ENCODE measurements around the gene HSPG2. TPM values are rescaled to one million over a fixed set of nuclear protein-coding genes. Genes with fewer than 3 reads are reported as not detected.
"Not testable (repeated sequence)": the region's sequence is repeated elsewhere in the genome, so short reads cannot be mapped to it uniquely, and the experiment has no call there.

HSPG2 gene
- total RNA-seq, 5 donors from 2014 or later (not counting 1 experiment from before 2014, with no cell fraction given): 4.4 to 9.3 (median 7.9) TPM

GRCh38 chr1:21921100-21921875 lies 15.8 kb downstream of the HSPG2 start:
- no peaks in the 10 kb centered on the region for H3K36me3 Mint-ChIP-seq
- no peaks in the 10 kb centered on the region for H3K27me3 Mint-ChIP-seq
- peaks cover 0 to 16% of the 10 kb centered on the region in 2 experiments for H3K27me3 ChIP-seq (replicated peaks in 1 of 2; ENCODE audit: control insufficient read depth in 2 of 2, extremely low read depth in 1 of 2, insufficient read depth in 2 of 2, low read length in 1 of 2)
- no peak for DNase-seq
- ChIA-PET CTCF (no interaction called here), POLR2A (no interaction called here)
- H3K4me1 ChIP-seq (ENCODE audit: control insufficient read depth in 1 of 2, extremely low read depth in 1 of 2, insufficient read depth in 2 of 2, low read length in 2 of 2): no peaks in the 10 kb centered on the region
- H3K4me3 ChIP-seq (ENCODE audit: control insufficient read depth in 1 of 2, extremely low read depth in 1 of 2, low read length in 1 of 2): no peak overlapping the region
- no peaks in the 10 kb centered on the region for H3K4me1 Mint-ChIP-seq
- no peaks in the 10 kb centered on the region for H3K9me3 ChIP-seq
- no peak overlapping the region for H3K27ac ChIP-seq (ENCODE audit: low read length)
- WGBS (ENCODE audit: insufficient coverage): 89% methylated on average over 4 of the region's 11 CpGs
- no peaks in the 10 kb centered on the region for H3K36me3 ChIP-seq (ENCODE audit: control insufficient read depth in 2 of 2, extremely low read depth in 1 of 2, insufficient read depth in 1 of 2, low read length in 1 of 2)
- no peaks in the 10 kb centered on the region for H3K9me3 Mint-ChIP-seq
- ATAC-seq (replicated peaks in 1 of 4): no peak
- no peak overlapping the region for H3K27ac Mint-ChIP-seq
- no peak overlapping the region for H3K4me3 Mint-ChIP-seq

- H3K27ac ChIP-seq (ENCODE audit: low read length): no peak overlapping the region
- DNase-seq: no peak
- no peaks in the 10 kb centered on the region for H3K9me3 Mint-ChIP-seq
- H3K36me3 ChIP-seq (ENCODE audit: control insufficient read depth in 2 of 2, extremely low read depth in 1 of 2, insufficient read depth in 1 of 2, low read length in 1 of 2): no peaks in the 10 kb centered on the region
- no peaks in the 10 kb centered on the region for H3K27me3 Mint-ChIP-seq
- no peaks in the 10 kb centered on the region for H3K9me3 ChIP-seq
- ChIA-PET CTCF (no interaction called here), POLR2A (no interaction called here)
- ATAC-seq (replicated peaks in 1 of 4): no peak
- H3K4me1 Mint-ChIP-seq: no peaks in the 10 kb centered on the region
- 60% methylated on average over 5 of the region's 7 CpGs for WGBS (ENCODE audit: insufficient coverage)
- H3K27me3 ChIP-seq (replicated peaks in 1 of 2; ENCODE audit: control insufficient read depth in 2 of 2, extremely low read depth in 1 of 2, insufficient read depth in 2 of 2, low read length in 1 of 2): peaks cover 0 to 9% of the 10 kb centered on the region in 2 experiments
- no peak overlapping the region for H3K4me3 Mint-ChIP-seq
- H3K4me3 ChIP-seq (ENCODE audit: control insufficient read depth in 1 of 2, extremely low read depth in 1 of 2, low read length in 1 of 2): no peak overlapping the region
- no peaks in the 10 kb centered on the region for H3K36me3 Mint-ChIP-seq
- H3K27ac Mint-ChIP-seq: no peak overlapping the region
- H3K4me1 ChIP-seq (ENCODE audit: control insufficient read depth in 1 of 2, extremely low read depth in 1 of 2, insufficient read depth in 2 of 2, low read length in 2 of 2): no peaks in the 10 kb centered on the region
These were observed 17.6 kb downstream of the HSPG2 start for GRCh38 chr1:21919520-21919919.

GRCh38 chr1:21917239-21917631 lies 19.9 kb downstream of the HSPG2 start:
- H3K36me3 Mint-ChIP-seq; DNase-seq; POLR2A ChIA-PET; ATAC-seq (replicated peaks in 1 of 4); CTCF ChIA-PET; H3K36me3 ChIP-seq (ENCODE audit: control insufficient read depth in 2 of 2, extremely low read depth in 1 of 2, insufficient read depth in 1 of 2, low read length in 1 of 2); H3K9me3 Mint-ChIP-seq; H3K27ac Mint-ChIP-seq; H3K4me3 Mint-ChIP-seq; H3K27ac ChIP-seq (ENCODE audit: low read length); H3K27me3 ChIP-seq (replicated peaks in 1 of 2; ENCODE audit: control insufficient read depth in 2 of 2, extremely low read depth in 1 of 2, insufficient read depth in 2 of 2, low read length in 1 of 2); H3K27me3 Mint-ChIP-seq; H3K4me3 ChIP-seq (ENCODE audit: control insufficient read depth in 1 of 2, extremely low read depth in 1 of 2, low read length in 1 of 2); H3K4me1 ChIP-seq (ENCODE audit: control insufficient read depth in 1 of 2, extremely low read depth in 1 of 2, insufficient read depth in 2 of 2, low read length in 2 of 2); H3K4me1 Mint-ChIP-seq; H3K9me3 ChIP-seq: not testable (repeated sequence)
- 78% methylated on average over 2 of the region's 6 CpGs for WGBS (ENCODE audit: insufficient coverage)

GRCh38 chr1:21916447-21917238 lies 20.5 kb downstream of the HSPG2 start:
- no peak overlapping the region for H3K4me3 Mint-ChIP-seq
- no peaks in the 10 kb centered on the region for H3K9me3 Mint-ChIP-seq
- Histone ChIP-seq H3K36me3 (ENCODE audit: control insufficient read depth in 2 of 2, extremely low read depth in 1 of 2, insufficient read depth in 1 of 2, low read length in 1 of 2) (no peaks in the 10 kb centered on the region), H3K27ac (ENCODE audit: low read length) (no peak overlapping the region), H3K9me3 (no peaks in the 10 kb centered on the region), H3K4me3 (ENCODE audit: control insufficient read depth in 1 of 2, extremely low read depth in 1 of 2, low read length in 1 of 2) (no peak overlapping the region), H3K4me1 (ENCODE audit: control insufficient read depth in 1 of 2, extremely low read depth in 1 of 2, insufficient read depth in 2 of 2, low read length in 2 of 2) (peaks cover 0 to 3% of the 10 kb centered on the region in 2 experiments), H3K27me3 (replicated peaks in 1 of 2; ENCODE audit: control insufficient read depth in 2 of 2, extremely low read depth in 1 of 2, insufficient read depth in 2 of 2, low read length in 1 of 2) (peaks cover 0 to 2% of the 10 kb centered on the region in 2 experiments)
- H3K4me1 Mint-ChIP-seq: peaks cover 0 to 2% (median 0%) of the 10 kb centered on the region in 3 donors
- WGBS (ENCODE audit: insufficient coverage): 95% methylated on average over 11 of the region's 20 CpGs
- ChIA-PET POLR2A (no interaction called here), CTCF (no interaction called here)
- no peak overlapping the region for H3K27ac Mint-ChIP-seq
- ATAC-seq (replicated peaks in 1 of 4): no peak
- H3K27me3 Mint-ChIP-seq: no peaks in the 10 kb centered on the region
- no peaks in the 10 kb centered on the region for H3K36me3 Mint-ChIP-seq
- DNase-seq: no peak

GRCh38 chr1:21914880-21915640 lies 22.1 kb downstream of the HSPG2 start:
- no peaks in the 10 kb centered on the region for H3K9me3 Mint-ChIP-seq
- peak overlapping the region in 1 of 2 donors; percentile 22 for H3K27ac Mint-ChIP-seq
- ATAC-seq (replicated peaks in 1 of 4): no peak
- no peak overlapping the region for H3K4me3 Mint-ChIP-seq
- no peaks in the 10 kb centered on the region for H3K9me3 ChIP-seq
- CTCF ChIA-PET: interaction anchor here in 1 of 2 donors (0.6 kb wide), 1 partner anchor 391 kb away, joined by 3 read pairs; no protein-coding TSS in a partner anchor
- peaks cover 0 to 5% of the 10 kb centered on the region in 2 experiments for H3K27me3 ChIP-seq (replicated peaks in 1 of 2; ENCODE audit: control insufficient read depth in 2 of 2, extremely low read depth in 1 of 2, insufficient read depth in 2 of 2, low read length in 1 of 2)
- peaks cover 3 to 4% (median 3%) of the 10 kb centered on the region in 3 donors for H3K4me1 Mint-ChIP-seq
- WGBS (ENCODE audit: insufficient coverage): 88% methylated on average over 8 of the region's 21 CpGs
- H3K27me3 Mint-ChIP-seq: no peaks in the 10 kb centered on the region
- DNase-seq: no peak
- no peak overlapping the region for H3K4me3 ChIP-seq (ENCODE audit: control insufficient read depth in 1 of 2, extremely low read depth in 1 of 2, low read length in 1 of 2)
- POLR2A ChIA-PET: interaction anchor here in 1 of 2 donors (0.5 kb wide), 1 partner anchor 103 kb away, joined by 3 read pairs; no protein-coding TSS in a partner anchor
- H3K36me3 ChIP-seq (ENCODE audit: control insufficient read depth in 2 of 2, extremely low read depth in 1 of 2, insufficient read depth in 1 of 2, low read length in 1 of 2): no peaks in the 10 kb centered on the region
- H3K4me1 ChIP-seq (ENCODE audit: control insufficient read depth in 1 of 2, extremely low read depth in 1 of 2, insufficient read depth in 2 of 2, low read length in 2 of 2): peaks cover 0 to 6% of the 10 kb centered on the region in 2 experiments
- H3K36me3 Mint-ChIP-seq: no peaks in the 10 kb centered on the region
- H3K27ac ChIP-seq (ENCODE audit: low read length): peak overlapping the region; percentile 59

GRCh38 chr1:21914450-21914849 lies 22.7 kb downstream of the HSPG2 start:
- Histone ChIP-seq H3K9me3 (no peaks in the 10 kb centered on the region), H3K36me3 (ENCODE audit: control insufficient read depth in 2 of 2, extremely low read depth in 1 of 2, insufficient read depth in 1 of 2, low read length in 1 of 2) (no peaks in the 10 kb centered on the region), H3K27me3 (replicated peaks in 1 of 2; ENCODE audit: control insufficient read depth in 2 of 2, extremely low read depth in 1 of 2, insufficient read depth in 2 of 2, low read length in 1 of 2) (peaks cover 0 to 5% of the 10 kb centered on the region in 2 experiments), H3K4me1 (ENCODE audit: control insufficient read depth in 1 of 2, extremely low read depth in 1 of 2, insufficient read depth in 2 of 2, low read length in 2 of 2) (peaks cover 0 to 12% of the 10 kb centered on the region in 2 experiments), H3K27ac (ENCODE audit: low read length) (peak overlapping the region; percentile 59), H3K4me3 (ENCODE audit: control insufficient read depth in 1 of 2, extremely low read depth in 1 of 2, low read length in 1 of 2) (no peak overlapping the region)
- Mint-ChIP-seq H3K27ac (no peak overlapping the region), H3K4me3 (no peak overlapping the region), H3K36me3 (no peaks in the 10 kb centered on the region), H3K4me1 (peaks cover 8 to 10% (median 9%) of the 10 kb centered on the region in 3 donors), H3K9me3 (no peaks in the 10 kb centered on the region), H3K27me3 (no peaks in the 10 kb centered on the region)
- CTCF ChIA-PET: interaction anchor here in 1 of 2 donors (0.6 kb wide), 1 partner anchor 390 kb away, joined by 3 read pairs; no protein-coding TSS in a partner anchor
- POLR2A ChIA-PET: interaction anchor here in 1 of 2 donors (0.5 kb wide), 1 partner anchor 104 kb away, joined by 3 read pairs; no protein-coding TSS in a partner anchor
- DNase-seq (no peak), ATAC-seq (replicated peaks in 1 of 4) (no peak)
- WGBS (ENCODE audit: insufficient coverage): 90% methylated on average over 3 of the region's 5 CpGs

All from T-cell (primary cell).